Measurements from ENCODE around the gene MCF2L.

Gene MCF2L

DNA sequence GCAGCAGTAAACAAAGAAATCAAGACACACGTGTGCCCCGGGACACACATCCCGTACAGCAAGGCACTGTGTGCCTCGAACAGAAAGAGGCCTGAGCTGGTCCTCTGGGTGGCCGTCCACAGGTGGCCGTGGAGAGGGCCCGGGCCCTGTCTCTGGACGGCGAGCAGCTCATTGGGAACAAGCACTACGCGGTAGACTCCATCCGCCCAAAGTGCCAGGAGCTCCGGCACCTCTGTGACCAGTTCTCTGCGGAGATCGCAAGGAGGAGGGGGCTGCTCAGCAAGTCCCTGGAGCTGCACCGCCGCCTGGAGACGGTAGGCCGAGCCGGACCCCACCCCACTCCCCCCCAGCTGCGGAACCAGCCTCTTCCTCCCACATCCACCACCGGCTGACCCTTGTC is 105.9 kb downstream of the MCF2L start:
- H3K27me3 ChIP-seq (ENCODE audit: insufficient read depth, poor library complexity, severe bottlenecking), result peaks cover 4% of the 10 kb centered on the region
- TF ChIP-seq SPI1 (IDR thresholded peaks at IDR 0.05; ENCODE audit: borderline replicate concordance, low read depth), result no peak
- no peak for TF ChIP-seq GABPA (IDR thresholded peaks at IDR 0.05; ENCODE audit: low read depth)
- no peak for TF ChIP-seq POLR2AphosphoS5 (IDR thresholded peaks at IDR 0.05; ENCODE audit: low read depth)
- TF ChIP-seq, protein P1, sequence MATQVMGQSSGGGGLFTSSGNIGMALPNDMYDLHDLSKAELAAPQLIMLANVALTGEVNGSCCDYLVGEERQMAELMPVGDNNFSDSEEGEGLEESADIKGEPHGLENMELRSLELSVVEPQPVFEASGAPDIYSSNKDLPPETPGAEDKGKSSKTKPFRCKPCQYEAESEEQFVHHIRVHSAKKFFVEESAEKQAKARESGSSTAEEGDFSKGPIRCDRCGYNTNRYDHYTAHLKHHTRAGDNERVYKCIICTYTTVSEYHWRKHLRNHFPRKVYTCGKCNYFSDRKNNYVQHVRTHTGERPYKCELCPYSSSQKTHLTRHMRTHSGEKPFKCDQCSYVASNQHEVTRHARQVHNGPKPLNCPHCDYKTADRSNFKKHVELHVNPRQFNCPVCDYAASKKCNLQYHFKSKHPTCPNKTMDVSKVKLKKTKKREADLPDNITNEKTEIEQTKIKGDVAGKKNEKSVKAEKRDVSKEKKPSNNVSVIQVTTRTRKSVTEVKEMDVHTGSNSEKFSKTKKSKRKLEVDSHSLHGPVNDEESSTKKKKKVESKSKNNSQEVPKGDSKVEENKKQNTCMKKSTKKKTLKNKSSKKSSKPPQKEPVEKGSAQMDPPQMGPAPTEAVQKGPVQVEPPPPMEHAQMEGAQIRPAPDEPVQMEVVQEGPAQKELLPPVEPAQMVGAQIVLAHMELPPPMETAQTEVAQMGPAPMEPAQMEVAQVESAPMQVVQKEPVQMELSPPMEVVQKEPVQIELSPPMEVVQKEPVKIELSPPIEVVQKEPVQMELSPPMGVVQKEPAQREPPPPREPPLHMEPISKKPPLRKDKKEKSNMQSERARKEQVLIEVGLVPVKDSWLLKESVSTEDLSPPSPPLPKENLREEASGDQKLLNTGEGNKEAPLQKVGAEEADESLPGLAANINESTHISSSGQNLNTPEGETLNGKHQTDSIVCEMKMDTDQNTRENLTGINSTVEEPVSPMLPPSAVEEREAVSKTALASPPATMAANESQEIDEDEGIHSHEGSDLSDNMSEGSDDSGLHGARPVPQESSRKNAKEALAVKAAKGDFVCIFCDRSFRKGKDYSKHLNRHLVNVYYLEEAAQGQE (IDR thresholded peaks at IDR 0.05; ENCODE audit: insufficient replicate concordance, low read depth), result no peak
- no peak overlapping the region for H3K4me3 ChIP-seq (replicated peaks; ENCODE audit: insufficient read depth, low read length)
- no peak for DNase-seq (ENCODE audit: low read depth in 1 of 2, low spot score in 1 of 2)
- no peak overlapping the region for H3K27ac ChIP-seq (replicated peaks)

DNA sequence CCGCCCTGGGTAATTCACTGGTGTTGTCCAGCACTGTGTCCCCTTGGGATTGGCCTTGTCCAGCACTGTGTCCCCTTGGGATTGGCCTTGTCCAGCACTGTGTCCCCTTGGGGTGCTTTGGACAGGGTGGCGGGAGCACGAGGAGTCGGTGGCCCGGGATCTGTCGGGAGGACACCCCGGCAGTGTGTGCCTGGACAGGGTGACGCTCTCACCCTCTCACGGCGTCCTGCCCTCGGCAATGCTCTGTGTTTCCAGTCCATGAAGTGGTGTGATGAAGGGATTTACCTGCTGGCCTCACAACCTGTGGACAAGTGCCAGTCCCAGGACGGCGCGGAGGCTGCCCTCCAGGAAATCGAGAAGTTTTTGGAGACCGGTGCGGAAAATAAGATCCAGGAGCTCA is 106.7 kb downstream of the MCF2L start:
- no peak overlapping the region for H3K4me3 ChIP-seq (replicated peaks; ENCODE audit: insufficient read depth, low read length)
- H3K27ac ChIP-seq (replicated peaks), result no peak overlapping the region
- peaks cover 4% of the 10 kb centered on the region for H3K27me3 ChIP-seq (ENCODE audit: insufficient read depth, poor library complexity, severe bottlenecking)
- DNase-seq (ENCODE audit: low read depth in 1 of 2, low spot score in 1 of 2), result no peak
- TF ChIP-seq, protein P1 (IDR thresholded peaks at IDR 0.05; ENCODE audit: insufficient replicate concordance, low read depth), result no peak
- no peak for TF ChIP-seq POLR2AphosphoS5 (IDR thresholded peaks at IDR 0.05; ENCODE audit: low read depth)
- TF ChIP-seq GABPA (IDR thresholded peaks at IDR 0.05; ENCODE audit: low read depth), result no peak
- no peak for TF ChIP-seq SPI1 (IDR thresholded peaks at IDR 0.05; ENCODE audit: borderline replicate concordance, low read depth)

DNA sequence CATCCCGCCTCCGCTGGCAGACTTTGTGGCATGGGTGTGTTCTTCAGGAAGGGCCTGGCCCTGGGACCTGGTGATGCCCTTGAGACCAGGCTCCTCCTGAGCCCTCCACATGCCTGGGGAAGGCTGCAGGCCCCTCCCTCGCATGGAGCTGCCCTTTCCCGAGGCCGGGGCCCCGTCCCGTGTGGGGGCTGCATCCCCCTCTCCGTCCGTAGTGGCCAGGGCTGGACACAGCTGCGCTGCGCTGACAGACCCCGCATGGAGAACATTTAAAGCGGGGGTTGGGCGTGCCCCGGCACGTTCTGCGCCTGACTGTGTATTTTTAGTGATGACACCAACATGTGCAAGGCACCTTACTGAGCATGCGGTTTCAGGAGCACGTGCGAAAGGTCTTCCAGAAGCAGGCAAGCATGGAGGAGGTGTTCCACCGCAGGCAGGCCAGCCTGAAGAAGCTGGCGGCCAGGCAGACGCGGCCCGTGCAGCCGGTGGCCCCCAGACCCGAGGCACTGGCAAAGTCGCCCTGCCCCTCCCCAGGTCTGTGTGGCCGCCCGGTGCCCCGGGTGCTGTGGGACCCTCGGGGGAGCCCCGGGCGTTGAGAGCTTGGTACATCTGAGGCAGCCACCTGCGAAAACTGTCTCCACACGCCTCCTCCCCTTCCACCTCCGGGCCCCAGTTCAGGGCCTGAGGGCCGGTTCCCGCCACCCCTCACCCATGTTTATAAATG is 107.8 kb downstream of the MCF2L start:
- peaks cover 4% of the 10 kb centered on the region for H3K27me3 ChIP-seq (ENCODE audit: insufficient read depth, poor library complexity, severe bottlenecking)
- DNase-seq (ENCODE audit: low read depth in 1 of 2, low spot score in 1 of 2), result no peak

More for the DNA sequence above, 107.8 kb downstream of the MCF2L start:
- H3K27ac ChIP-seq (replicated peaks), result no peak overlapping the region
- H3K4me3 ChIP-seq (replicated peaks; ENCODE audit: insufficient read depth, low read length), result no peak overlapping the region
- TF ChIP-seq POLR2AphosphoS5 (IDR thresholded peaks at IDR 0.05; ENCODE audit: low read depth) (no peak), SPI1 (IDR thresholded peaks at IDR 0.05; ENCODE audit: borderline replicate concordance, low read depth) (no peak), GABPA (IDR thresholded peaks at IDR 0.05; ENCODE audit: low read depth) (no peak)
- TF ChIP-seq, protein P1 (IDR thresholded peaks at IDR 0.05; ENCODE audit: insufficient replicate concordance, low read depth), result no peak
- TF ChIP-seq, protein P2, sequence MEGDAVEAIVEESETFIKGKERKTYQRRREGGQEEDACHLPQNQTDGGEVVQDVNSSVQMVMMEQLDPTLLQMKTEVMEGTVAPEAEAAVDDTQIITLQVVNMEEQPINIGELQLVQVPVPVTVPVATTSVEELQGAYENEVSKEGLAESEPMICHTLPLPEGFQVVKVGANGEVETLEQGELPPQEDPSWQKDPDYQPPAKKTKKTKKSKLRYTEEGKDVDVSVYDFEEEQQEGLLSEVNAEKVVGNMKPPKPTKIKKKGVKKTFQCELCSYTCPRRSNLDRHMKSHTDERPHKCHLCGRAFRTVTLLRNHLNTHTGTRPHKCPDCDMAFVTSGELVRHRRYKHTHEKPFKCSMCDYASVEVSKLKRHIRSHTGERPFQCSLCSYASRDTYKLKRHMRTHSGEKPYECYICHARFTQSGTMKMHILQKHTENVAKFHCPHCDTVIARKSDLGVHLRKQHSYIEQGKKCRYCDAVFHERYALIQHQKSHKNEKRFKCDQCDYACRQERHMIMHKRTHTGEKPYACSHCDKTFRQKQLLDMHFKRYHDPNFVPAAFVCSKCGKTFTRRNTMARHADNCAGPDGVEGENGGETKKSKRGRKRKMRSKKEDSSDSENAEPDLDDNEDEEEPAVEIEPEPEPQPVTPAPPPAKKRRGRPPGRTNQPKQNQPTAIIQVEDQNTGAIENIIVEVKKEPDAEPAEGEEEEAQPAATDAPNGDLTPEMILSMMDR (IDR thresholded peaks at IDR 0.05; ENCODE audit: insufficient read depth, low read length), result no peak

Data from HL-60 (cell line).